ENCODE results near the gene TRAPPC10.
"Not testable (repeated sequence)": the region's sequence is repeated elsewhere in the genome, so short reads cannot be mapped to it uniquely, and the experiment has no call there.

Gene TRAPPC10

DNA sequence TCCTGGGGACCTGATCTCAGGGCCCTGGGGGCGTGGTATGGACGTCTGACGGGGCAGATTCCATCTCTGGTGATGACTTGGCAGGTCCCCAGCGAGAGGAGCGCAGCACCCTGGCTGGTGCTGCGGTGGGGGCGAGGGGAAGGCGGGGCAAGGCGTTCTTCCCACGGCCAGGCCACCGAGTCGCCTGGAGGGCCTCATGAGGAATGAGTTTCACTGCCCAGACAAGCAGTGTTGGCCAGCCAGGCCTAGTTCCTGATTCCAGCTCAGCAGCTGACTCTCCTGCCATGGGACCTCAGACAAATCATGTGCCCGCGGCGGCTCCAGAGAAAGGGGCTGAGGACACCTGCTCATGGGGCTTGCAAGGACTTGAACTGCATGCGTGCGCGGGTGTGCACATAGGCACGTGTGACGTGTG lies 142.7 kb downstream of the TRAPPC10 start:
- not testable (repeated sequence) for FAIRE-seq

DNA sequence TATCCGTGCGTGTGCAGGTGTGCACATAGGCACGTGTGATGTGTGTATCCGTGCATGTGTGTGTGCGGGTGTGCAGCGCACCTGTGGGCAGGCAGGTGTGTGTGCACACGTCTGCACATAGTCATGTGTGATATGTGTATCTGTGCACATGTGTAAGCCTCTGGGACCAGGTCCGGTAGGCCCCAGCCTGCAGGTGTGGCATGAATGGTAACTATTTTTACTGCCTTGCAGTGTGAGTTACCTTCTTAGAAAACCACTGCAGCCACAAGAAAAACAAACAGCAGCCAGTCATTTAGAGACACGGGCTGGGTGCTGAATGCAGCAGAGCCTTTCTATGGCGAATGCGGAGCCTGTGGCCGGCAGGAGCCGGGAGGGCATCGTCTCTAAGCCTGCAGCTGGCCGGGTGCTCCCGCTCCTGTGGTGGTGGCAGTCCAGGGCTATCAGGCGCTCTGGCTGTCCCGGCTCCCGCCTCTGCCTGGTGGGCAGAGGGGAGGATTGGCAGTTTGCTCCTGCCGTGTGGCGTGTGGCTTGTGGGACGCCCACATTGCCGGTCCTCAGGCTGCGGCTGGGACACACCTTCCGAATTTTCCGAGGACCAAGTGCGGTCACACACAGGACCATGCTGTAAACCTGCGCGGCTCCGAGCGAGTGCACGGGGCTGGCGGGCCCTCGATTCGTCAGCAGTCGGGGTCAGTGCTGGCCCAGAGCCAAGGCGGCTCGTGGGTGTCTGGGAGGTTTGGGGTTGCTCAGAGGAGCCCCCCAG lies 143.3 kb downstream of the TRAPPC10 start:
- FAIRE-seq, result not testable (repeated sequence)

DNA sequence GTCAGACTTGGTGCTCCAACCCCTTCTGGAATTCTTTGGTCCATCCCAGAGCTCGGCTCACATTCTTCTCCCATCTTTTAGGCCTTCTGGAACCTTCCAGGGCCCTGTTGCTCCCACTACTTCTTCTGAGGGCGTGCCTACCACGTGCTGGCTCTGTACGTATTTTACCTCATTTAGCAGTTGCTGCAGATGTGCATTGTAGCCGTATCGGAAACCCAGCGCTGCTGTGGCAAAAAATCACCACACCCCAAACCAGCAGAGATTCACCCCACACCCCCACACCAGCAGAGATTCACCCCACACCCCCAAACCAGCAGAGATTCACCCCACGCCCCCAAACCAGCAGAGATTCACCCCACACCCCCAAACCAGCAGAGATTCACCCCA lies 143.9 kb downstream of the TRAPPC10 start:
- not testable (repeated sequence) for FAIRE-seq
